Ascending aorta (tissue), 2 donors: ENCODE measurements around the gene CCDC57. TPM values are rescaled to one million over a fixed set of nuclear protein-coding genes. Genes with fewer than 3 reads are reported as not detected.
"Not testable (repeated sequence)": the region's sequence is repeated elsewhere in the genome, so short reads cannot be mapped to it uniquely, and the experiment has no call there.

Experiments
- DNase-seq, 2 donors: peaks; one replicate each; pipeline ENCODE4 v3.0.0-alpha.2; 2019; ENCODE audit warnings: low spot score in 2 of 2
- H3K27ac ChIP-seq, 2 donors: fragments of 200-600 bp; sonication (generic); one replicate each; pipeline ENCODE4 v1.5.1; 2016 to 2017; ENCODE audit warnings: mild to moderate bottlenecking in 1 of 2
- H3K27me3 ChIP-seq: fragments of 200-600 bp; sonication (generic); one replicate; pipeline ENCODE4 v1.5.1; 2017
- H3K36me3 ChIP-seq, 2 donors: fragments of 200-600 bp; sonication (generic); one replicate each; pipeline ENCODE4 v1.5.1; 2016
- H3K4me1 ChIP-seq, 2 donors: fragments of 200-600 bp; sonication (generic); one replicate each; pipeline ENCODE4 v1.5.1; 2016 to 2017; ENCODE audit warnings: mild to moderate bottlenecking in 1 of 2
- H3K4me3 ChIP-seq, 2 donors: fragments of 200-600 bp; sonication (generic); one replicate each; pipeline ENCODE4 v1.5.1; 2016 to 2017; ENCODE audit warnings: mild to moderate bottlenecking in 1 of 2
- H3K9me3 ChIP-seq, 2 donors: fragments of 200-600 bp; sonication (generic); one replicate each; pipeline ENCODE4 v1.5.1; 2016
- CTCF ChIP-seq, 3 experiments: fragments of 200-600 bp in 2 of 3; fragments of 450-650 bp in 1 of 3; sonication (generic) in 2 of 3; IDR thresholded peaks; one replicate each; pipeline ENCODE4 v1.5.1; 2016 to 2019; ENCODE audit warnings: antibody characterized with exemption in 3 of 3, mild to moderate bottlenecking in 1 of 3, moderate library complexity in 1 of 3
- intact Hi-C: fragments of 100-400 bp; cut with DNase I; formaldehyde crosslinking; loops from one replicate; pipeline ENCODE4 v1.15.1; 2023
- total RNA-seq: library from RNA; depleted of rRNA; stranded (reverse); fragments of >200 nt; gene quantifications from one replicate; pipeline ENCODE4 v1.1.0, GENCODE V29; 2016

Gene CCDC57
- total RNA-seq, 1 donor from 2014 or later = 12.8 TPM

DNA sequence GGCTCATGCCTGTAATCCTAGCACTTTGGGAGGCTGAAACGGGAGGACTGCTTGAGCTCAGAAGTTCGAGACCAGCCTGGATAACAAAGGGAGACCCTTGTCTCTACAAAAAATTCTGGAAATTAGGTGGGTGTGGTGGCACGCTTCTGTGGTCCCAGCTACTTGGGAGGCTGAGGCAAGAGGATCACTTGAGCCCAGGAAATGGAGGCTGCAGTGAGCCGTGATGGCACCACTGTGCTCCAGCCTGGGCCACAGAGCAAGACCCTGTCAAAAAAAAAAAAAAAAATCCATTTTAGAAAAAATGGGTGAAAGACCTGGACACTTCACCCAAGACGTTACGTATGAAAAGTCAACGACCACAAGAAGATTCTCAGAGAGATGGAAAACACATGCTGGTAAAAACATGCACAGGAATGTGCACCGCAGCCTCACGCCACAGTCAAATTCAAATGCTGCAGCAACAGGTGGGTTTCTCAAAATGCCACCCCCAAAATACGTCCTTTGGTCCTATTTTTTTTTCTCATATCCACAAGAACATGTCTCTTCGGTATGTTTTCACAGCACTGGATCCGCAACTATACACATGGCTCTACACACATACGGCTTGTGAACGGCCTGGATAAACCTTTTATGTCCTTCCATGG, 43.7 kb upstream of the CCDC57 start:
- Histone ChIP-seq H3K4me1 (no peaks in the 10 kb centered on the region), H3K27ac (no peak overlapping the region), H3K4me3 (no peak overlapping the region), H3K27me3 (no peaks in the 10 kb centered on the region), H3K9me3 (no peaks in the 10 kb centered on the region), H3K36me3 (peaks cover 89 to 91% of the 10 kb centered on the region in 2 donors)
- DNase-seq = no peak
- TF ChIP-seq CTCF (IDR thresholded peaks at IDR 0.05) = no peak
- intact Hi-C loops = no loop called here

DNA sequence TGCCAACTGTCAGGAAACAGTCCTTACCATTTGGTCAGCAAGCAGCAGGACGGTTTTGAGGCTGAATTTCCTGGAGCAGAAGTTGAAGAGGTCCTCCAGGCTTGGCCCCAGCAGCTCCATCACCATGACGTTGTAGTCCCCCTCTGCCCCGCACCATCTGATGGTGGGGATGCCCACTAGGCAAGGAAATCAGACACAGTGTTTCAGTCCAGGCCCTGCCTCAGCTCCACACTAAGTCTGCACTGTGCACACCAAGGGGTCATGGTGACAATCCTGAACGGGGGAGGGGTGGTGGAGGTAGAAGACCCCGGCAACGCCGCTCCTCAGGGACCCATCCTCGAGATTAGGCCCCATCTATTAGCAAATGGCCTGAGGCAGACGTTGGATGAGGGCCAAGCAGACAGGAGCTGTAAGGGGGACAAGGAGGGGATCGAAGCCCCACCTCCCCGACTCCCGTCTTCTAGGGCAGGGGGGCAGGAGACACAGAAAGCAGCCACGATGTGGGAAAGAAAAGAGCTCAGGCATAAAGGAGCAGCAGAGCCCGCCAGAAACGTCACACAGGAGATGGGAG, 42.8 kb upstream of the CCDC57 start:
- no peaks in the 10 kb centered on the region for H3K27me3 ChIP-seq
- H3K9me3 ChIP-seq = no peaks in the 10 kb centered on the region
- TF ChIP-seq CTCF (IDR thresholded peaks at IDR 0.05) = no peak
- H3K27ac ChIP-seq = no peak overlapping the region
- H3K4me1 ChIP-seq = no peaks in the 10 kb centered on the region
- DNase-seq = no peak
- H3K4me3 ChIP-seq = no peak overlapping the region
- H3K36me3 ChIP-seq = peaks cover 89 to 92% of the 10 kb centered on the region in 2 donors
- intact Hi-C loops = no loop called here

DNA sequence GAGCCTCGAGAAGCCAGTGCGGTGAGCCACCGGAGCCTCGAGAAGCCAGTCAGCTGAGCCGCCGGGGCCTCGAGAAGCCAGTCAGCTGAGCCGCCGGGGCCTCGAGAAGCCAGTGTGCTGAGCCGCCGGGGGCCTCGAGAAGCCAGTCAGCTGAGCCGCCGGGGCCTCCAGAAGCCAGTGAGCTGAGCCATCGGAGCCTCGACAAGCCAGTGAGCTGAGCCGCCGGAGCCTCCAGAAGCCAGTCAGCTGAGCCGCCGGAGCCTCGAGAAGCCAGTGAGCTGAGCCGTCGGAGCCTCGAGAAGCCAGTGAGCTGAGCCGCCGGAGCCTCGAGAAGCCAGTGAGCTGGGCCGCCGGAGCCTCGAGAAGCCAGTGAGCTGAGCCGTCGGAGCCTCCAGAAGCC, 42.1 kb upstream of the CCDC57 start:
- H3K27me3 ChIP-seq, H3K27ac ChIP-seq, DNase-seq, H3K4me3 ChIP-seq, H3K4me1 ChIP-seq, H3K9me3 ChIP-seq, intact Hi-C loops: not testable (repeated sequence)
- peaks cover 89 to 92% of the 10 kb centered on the region in 2 donors for H3K36me3 ChIP-seq

DNA sequence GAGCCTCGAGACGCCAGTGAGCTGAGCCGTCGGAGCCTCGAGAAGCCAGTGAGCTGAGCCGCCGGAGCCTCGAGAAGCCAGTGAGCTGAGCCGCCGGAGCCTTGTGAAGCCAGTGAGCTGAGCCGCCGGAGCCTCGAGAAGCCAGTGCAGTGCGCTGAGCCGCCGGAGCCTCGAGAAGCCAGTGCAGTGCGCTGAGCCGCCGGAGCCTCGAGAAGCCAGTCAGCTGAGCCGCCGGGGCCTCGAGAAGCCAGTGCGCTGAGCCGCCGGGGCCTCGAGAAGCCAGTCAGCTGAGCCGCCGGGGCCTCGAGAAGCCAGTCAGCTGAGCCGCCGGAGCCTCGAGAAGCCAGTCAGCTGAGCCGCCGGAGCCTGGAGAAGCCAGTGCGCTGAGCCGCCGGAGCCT, 41.5 kb upstream of the CCDC57 start:
- peaks cover 89 to 92% of the 10 kb centered on the region in 2 donors for H3K36me3 ChIP-seq
- H3K9me3 ChIP-seq, H3K4me3 ChIP-seq, DNase-seq, H3K27ac ChIP-seq, H3K4me1 ChIP-seq, intact Hi-C loops, H3K27me3 ChIP-seq: not testable (repeated sequence)

- intact Hi-C loops = no loop called here
These were observed 40.5 kb upstream of the CCDC57 start for GRCh38 chr17:82253179-82253544.

DNA sequence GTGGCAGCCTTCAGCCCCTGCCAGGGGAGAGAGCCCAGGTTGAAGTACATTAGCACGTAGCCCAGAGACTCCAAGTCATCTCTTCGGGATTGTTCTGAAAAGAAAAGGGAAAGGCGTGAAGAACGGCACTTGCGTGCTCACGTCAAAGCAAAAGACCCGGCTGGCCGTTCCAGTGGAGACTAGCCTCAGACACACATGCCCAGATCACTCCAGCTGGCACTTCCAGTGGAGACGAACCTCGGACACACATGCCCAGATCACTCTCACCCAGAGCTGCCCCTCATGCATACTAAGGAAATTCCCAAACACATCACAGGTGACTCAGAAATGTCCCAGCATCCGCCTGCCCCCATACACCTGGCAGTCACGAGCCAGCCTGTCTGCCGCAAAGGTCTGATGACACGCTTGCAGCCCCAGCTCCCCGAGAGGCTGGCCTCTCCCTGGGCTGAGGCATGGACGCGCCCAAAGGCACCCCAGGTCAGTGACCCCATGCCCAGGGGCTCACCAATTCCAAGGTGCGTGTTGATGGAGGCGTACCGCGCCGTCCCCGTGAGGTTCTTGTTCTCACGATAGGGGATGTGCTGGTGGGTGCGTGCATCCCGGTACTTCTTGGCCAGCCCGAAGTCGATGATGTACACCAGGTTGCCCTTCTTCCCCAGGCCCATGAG, 40.0 kb upstream of the CCDC57 start:
- Histone ChIP-seq H3K4me1 (no peaks in the 10 kb centered on the region), H3K27ac (no peak overlapping the region), H3K36me3 (peaks cover 92 to 93% of the 10 kb centered on the region in 2 donors), H3K4me3 (no peak overlapping the region), H3K27me3 (no peaks in the 10 kb centered on the region), H3K9me3 (no peaks in the 10 kb centered on the region)
- no peak for TF ChIP-seq CTCF (IDR thresholded peaks at IDR 0.05)
- intact Hi-C loops = no loop called here
- no peak for DNase-seq

More at GRCh38 chr17:82253179-82253544, 40.5 kb upstream of the CCDC57 start:
- no peaks in the 10 kb centered on the region for H3K27me3 ChIP-seq
- H3K27ac ChIP-seq = no peak overlapping the region
- no peak overlapping the region for H3K4me3 ChIP-seq
- no peak for DNase-seq
- H3K4me1 ChIP-seq = no peaks in the 10 kb centered on the region
- TF ChIP-seq CTCF (IDR thresholded peaks at IDR 0.05) = no peak
- peaks cover 90 to 92% of the 10 kb centered on the region in 2 donors for H3K36me3 ChIP-seq
- no peaks in the 10 kb centered on the region for H3K9me3 ChIP-seq
